NCI-H146 treated with DMSO at 0.1 percent for 48 hours (cell line): Measurements from ENCODE around the gene ANK3.

Source experiments
- DNase-seq: peaks from one replicate; lab custom pipeline; 2025; ENCODE audit not compliant: unreplicated experiment; lab: John Stamatoyannopoulos, UW

The ANK3 gene

DNA sequence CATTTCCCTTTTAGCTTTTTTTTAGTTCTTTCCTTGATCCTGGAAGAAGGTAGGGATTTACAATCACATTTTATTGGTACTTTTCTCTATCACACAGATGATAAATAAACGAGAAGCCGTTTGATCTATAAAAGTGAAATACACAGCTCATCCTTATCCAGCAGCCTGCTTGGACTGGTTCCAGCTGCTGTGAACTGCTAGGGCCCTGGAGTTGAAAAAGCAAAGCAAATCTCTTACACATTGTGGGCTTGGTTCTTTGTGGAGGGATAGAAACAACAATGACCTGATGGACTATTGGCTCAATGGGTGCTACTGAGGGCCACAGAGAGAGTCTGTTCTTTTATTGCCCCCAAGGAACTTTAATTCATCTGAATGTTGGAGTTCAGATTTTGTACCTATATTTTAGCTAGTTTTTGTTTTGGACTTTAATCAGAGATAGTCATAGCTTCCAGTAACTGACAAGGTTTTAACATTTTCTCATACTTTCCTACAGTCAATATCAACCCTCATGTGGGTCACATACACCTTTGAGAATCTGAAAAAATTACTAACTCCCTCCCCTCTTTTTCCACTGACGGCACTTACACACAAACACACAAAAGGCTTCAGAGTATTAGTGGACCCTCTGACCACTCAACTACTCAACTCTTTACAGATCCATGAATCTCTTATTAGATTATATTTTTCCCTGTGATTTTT is 391.7 kb downstream of the ANK3 start:
- no peak for DNase-seq

DNA sequence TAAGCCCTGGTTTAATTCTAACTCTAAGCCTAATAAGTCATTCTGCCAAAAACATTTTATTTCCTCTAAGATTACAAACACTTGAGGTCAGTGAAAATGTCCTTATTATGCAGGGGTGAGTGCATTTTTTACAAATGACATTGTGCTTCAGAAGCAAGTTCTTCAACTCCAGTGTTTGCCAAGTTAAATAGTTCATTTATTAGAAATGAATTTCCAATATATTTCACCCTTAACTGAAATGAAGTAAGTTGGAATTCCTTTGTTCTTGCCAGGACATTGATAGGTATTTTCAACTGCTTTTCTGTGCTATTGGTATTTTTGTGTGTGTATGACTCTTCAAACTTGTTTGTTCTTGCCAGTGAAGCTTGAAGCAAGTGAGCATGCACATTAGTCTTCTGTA is 393.8 kb downstream of the ANK3 start:
- no peak for DNase-seq

- no peak for DNase-seq
Measured at GRCh38 chr10:59993931-59994330, 395.7 kb downstream of the ANK3 start.

GRCh38 chr10:59991661-59992060 is 398.0 kb downstream of the ANK3 start:
- DNase-seq = peak; percentile 75

- peak; percentile 55 for DNase-seq
Measured at GRCh38 chr10:59991117-59991516, 398.6 kb downstream of the ANK3 start.

- no peak for DNase-seq
Measured at GRCh38 chr10:59985639-59986038, 404.0 kb downstream of the ANK3 start.

GRCh38 chr10:59984415-59984814 is 405.3 kb downstream of the ANK3 start:
- no peak for DNase-seq

DNA sequence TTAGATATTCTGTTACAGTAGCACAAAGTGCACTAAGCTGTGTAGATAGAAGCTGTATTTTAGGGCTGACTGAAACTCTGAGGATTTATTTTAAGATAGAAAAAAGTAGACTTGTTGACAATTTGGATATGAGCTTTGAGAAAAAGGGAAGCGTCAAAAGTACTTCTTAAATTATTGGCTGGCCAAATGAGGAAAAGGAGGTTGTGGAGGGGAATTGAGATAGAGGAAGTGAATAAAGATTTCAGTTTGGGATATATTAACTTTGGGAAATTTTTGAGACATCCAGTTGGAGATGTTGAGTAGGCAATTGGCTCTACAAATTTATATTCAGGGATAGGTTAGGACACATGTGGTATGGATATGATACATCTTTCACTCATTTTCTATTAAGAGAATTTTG is 409.3 kb downstream of the ANK3 start:
- no peak for DNase-seq

- DNase-seq = no peak
Measured at GRCh38 chr10:59977486-59977885, 412.2 kb downstream of the ANK3 start.

DNA sequence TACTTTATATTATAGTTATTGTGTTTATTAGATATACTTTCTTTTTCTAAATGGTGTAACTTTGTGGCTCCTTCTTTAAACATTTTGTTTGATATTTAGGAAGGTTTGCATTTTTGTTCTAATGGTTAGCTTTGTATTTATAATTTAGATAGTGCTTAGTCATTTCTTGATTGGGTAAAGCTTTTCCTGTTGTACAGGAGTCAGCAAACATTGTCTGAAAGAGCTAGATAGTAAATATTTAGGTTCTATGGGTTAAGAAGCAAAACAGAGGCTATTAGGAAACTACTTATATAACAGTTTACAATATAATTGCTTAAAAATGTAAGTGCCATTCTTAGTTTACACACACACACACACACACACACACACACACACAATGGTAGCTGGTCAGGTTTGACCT is 412.8 kb downstream of the ANK3 start:
- DNase-seq = no peak
